Glutamatergic neuron (in vitro differentiated cells): ENCODE results near the gene DNAJC8. TPM values are rescaled to one million over a fixed set of nuclear protein-coding genes. Genes with fewer than 3 reads are reported as not detected.

Source experiments
- DNase-seq: peaks from one replicate; pipeline ENCODE4 v3.0.0; 2022
- H3K27ac Mint-ChIP-seq: one replicate; pipeline ENCODE4 v1.8.0; 2020; ENCODE audit warnings: mild to moderate bottlenecking, mixed read lengths, inconsistent platforms; ENCODE audit not compliant: unreplicated experiment
- H3K27me3 Mint-ChIP-seq: one replicate; pipeline ENCODE4 v1.8.0; 2020; ENCODE audit warnings: mild to moderate bottlenecking, moderate library complexity, mixed read lengths, inconsistent platforms; ENCODE audit not compliant: unreplicated experiment
- H3K36me3 Mint-ChIP-seq: one replicate; pipeline ENCODE4 v1.8.0; 2020; ENCODE audit warnings: mild to moderate bottlenecking, mixed read lengths, inconsistent platforms; ENCODE audit not compliant: unreplicated experiment
- H3K4me1 Mint-ChIP-seq: one replicate; pipeline ENCODE4 v1.8.0; 2020; ENCODE audit warnings: mild to moderate bottlenecking, low read depth, mixed read lengths, inconsistent platforms; ENCODE audit not compliant: unreplicated experiment
- H3K4me3 Mint-ChIP-seq: one replicate; pipeline ENCODE4 v1.8.0; 2020; ENCODE audit warnings: mild to moderate bottlenecking, mixed read lengths, inconsistent platforms; ENCODE audit not compliant: unreplicated experiment
- H3K9me3 Mint-ChIP-seq: one replicate; pipeline ENCODE4 v1.8.0; 2020; ENCODE audit warnings: mild to moderate bottlenecking, moderate library complexity, mixed read lengths, inconsistent platforms; ENCODE audit not compliant: unreplicated experiment
- CTCF ChIP-seq: fragments of 200-600 bp; sonication (generic); IDR thresholded peaks from one replicate; pipeline ENCODE4 v1.5.0; 2021; ENCODE audit not compliant: partially characterized antibody, unreplicated experiment
- total RNA-seq: library from RNA; stranded (reverse); fragmentation: NEBNext Ultra II Directional; extraction: Animal tissue kit (Norgen Biotek cat#: 25700); gene quantifications from one replicate; pipeline ENCODE4 v1.2.1, GENCODE V29; 2021; ENCODE audit not compliant: unreplicated experiment

Gene DNAJC8
- total RNA-seq, 1 donor from 2014 or later: 82.8 TPM

- Mint-ChIP-seq H3K36me3 (no peaks in the 10 kb centered on the region), H3K27ac (no peak overlapping the region)
- no peak for DNase-seq
These were observed 38.3 kb downstream of the DNAJC8 start for GRCh38 chr1:28194326-28195035.

GRCh38 chr1:28193701-28194161, 39.1 kb downstream of the DNAJC8 start:
- no peaks in the 10 kb centered on the region for H3K27me3 Mint-ChIP-seq
- no peak overlapping the region for H3K4me3 Mint-ChIP-seq
- no peak overlapping the region for H3K27ac Mint-ChIP-seq
- no peaks in the 10 kb centered on the region for H3K9me3 Mint-ChIP-seq
- H3K36me3 Mint-ChIP-seq: no peaks in the 10 kb centered on the region
- no peaks in the 10 kb centered on the region for H3K4me1 Mint-ChIP-seq
- TF ChIP-seq CTCF: no peak
- DNase-seq: no peak

More at GRCh38 chr1:28194326-28195035, 38.3 kb downstream of the DNAJC8 start:
- Mint-ChIP-seq H3K4me1 (no peaks in the 10 kb centered on the region), H3K27me3 (peaks cover 2% of the 10 kb centered on the region), H3K9me3 (no peaks in the 10 kb centered on the region), H3K4me3 (no peak overlapping the region)
- no peak for TF ChIP-seq CTCF

GRCh38 chr1:28190996-28191645, 41.7 kb downstream of the DNAJC8 start:
- Mint-ChIP-seq H3K4me1 (no peaks in the 10 kb centered on the region), H3K9me3 (no peaks in the 10 kb centered on the region), H3K4me3 (no peak overlapping the region), H3K36me3 (no peaks in the 10 kb centered on the region), H3K27me3 (no peaks in the 10 kb centered on the region), H3K27ac (no peak overlapping the region)
- TF ChIP-seq CTCF: no peak
- no peak for DNase-seq

- no peak for DNase-seq
- Mint-ChIP-seq H3K36me3 (no peaks in the 10 kb centered on the region), H3K9me3 (no peaks in the 10 kb centered on the region), H3K27ac (no peak overlapping the region), H3K4me1 (no peaks in the 10 kb centered on the region), H3K4me3 (no peak overlapping the region), H3K27me3 (no peaks in the 10 kb centered on the region)
- TF ChIP-seq CTCF: no peak
These were observed 42.4 kb downstream of the DNAJC8 start for GRCh38 chr1:28190337-28190979.
